Measurements from ENCODE around the gene MTF1.

MTF1 gene

DNA sequence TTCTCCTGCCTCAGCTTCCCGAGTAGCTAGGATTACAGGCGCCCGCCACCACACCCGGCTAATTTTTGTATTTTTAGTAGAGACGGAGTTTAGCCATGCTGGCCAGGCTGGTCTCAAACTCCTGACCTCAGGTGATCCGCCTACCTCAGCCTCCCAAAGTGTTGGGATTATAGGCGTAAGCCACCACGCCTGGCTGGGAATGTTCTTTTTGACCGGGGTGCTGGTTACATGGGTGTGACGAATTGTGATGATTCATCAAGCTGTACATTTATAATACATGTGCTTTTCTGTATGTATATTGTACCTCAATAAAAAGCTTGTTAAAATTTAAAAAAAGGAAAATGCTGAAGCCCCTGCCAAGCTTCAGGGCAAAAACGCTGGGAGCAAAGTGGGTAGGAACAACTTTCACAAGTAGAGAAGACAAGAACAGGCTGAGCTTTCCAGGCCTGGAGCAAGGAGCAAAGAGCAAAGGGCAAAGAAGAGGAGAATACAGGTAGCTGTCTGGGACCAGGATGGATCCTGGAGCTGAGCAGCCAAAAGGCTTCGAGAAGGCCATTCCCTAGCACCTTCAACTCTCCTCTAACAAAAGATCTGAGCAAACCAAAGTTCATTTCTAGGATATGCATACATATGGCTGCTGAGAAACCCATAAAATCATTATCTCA is 30.9 kb downstream of the MTF1 start:
- DNase-seq (ENCODE audit: low spot score): no peak

- no peak for DNase-seq (ENCODE audit: low spot score)
Observed at GRCh38 chr1:37825506-37825905, 33.9 kb downstream of the MTF1 start.

- DNase-seq (ENCODE audit: low spot score): no peak
Observed at GRCh38 chr1:37824001-37824400, 35.4 kb downstream of the MTF1 start.

GRCh38 chr1:37822906-37823815 is 36.2 kb downstream of the MTF1 start:
- no peak for DNase-seq (ENCODE audit: low spot score)

- DNase-seq (ENCODE audit: low spot score): no peak
Observed at GRCh38 chr1:37821481-37821880, 37.9 kb downstream of the MTF1 start.

- DNase-seq (ENCODE audit: low spot score): no peak
Observed at GRCh38 chr1:37817481-37817880, 41.9 kb downstream of the MTF1 start.

GRCh38 chr1:37814252-37814651 is 45.1 kb downstream of the MTF1 start:
- DNase-seq (ENCODE audit: low spot score): no peak

DNA sequence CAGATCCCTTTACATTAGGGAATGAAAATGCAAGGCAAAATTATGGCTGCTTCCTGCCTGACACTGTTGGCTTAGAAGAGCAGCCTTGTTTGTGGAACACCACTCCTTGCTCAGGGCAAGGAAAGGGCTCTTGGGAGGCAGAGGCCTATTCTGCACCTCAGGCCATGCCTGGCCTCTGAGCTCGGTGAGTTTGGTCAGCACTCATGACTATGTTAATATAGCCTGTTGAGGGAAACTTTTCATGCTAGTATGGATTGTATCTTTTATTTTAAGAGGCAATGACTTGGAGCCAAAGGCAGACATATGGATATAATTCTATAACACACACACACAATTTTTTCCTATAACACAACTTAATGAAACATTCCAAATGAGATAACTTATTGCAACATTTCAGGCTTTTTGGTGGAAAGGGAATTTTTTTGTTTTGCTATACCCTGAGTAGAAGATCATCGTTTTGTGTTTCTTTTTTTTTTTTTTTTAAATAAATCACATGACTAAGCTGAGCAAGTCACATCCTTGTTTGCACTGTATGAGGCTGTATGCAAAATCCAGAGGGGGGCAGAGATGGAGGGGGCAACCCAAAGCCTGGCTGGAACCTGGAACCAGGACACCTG is 45.8 kb downstream of the MTF1 start:
- DNase-seq (ENCODE audit: low spot score): no peak

GRCh38 chr1:37811027-37811655 is 48.3 kb downstream of the MTF1 start:
- peak; percentile 83 for DNase-seq (ENCODE audit: low spot score)

GRCh38 chr1:37809942-37810341 is 49.5 kb downstream of the MTF1 start:
- DNase-seq (ENCODE audit: low spot score): no peak

- DNase-seq (ENCODE audit: low spot score): peak; percentile 61
Observed at GRCh38 chr1:37808369-37809319, 50.7 kb downstream of the MTF1 start.

- peak; percentile 92 for DNase-seq (ENCODE audit: low spot score)
Observed at GRCh38 chr1:37807555-37808368, 51.6 kb downstream of the MTF1 start, which contains the start of the genes C1orf122 and YRDC. C1orf122 (plus strand) TSS chr1:37807790; CDS start chr1:37808405, 615 bp downstream. YRDC (minus strand) TSS chr1:37808208; CDS start chr1:37808180, 28 bp downstream.

DNA sequence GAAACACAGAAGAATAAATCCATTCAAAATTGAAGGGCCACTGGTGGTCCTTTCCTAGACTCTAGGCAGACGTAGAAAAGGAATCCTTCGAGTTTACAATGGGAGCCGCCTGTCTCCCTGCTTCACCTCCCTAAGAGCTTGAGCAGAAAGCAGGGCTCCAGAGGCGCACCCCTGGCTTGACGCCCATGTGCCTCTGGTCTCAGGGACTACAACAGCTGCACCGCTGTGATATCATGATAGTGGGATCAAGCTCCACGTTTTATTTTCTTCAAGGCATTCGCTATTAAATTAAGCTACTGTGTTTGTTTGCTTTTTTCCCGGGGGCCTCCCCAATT is 52.2 kb downstream of the MTF1 start:
- no peak for DNase-seq (ENCODE audit: low spot score)

- no peak for DNase-seq (ENCODE audit: low spot score)
Observed at GRCh38 chr1:37802439-37802838, 57.0 kb downstream of the MTF1 start.

DNA sequence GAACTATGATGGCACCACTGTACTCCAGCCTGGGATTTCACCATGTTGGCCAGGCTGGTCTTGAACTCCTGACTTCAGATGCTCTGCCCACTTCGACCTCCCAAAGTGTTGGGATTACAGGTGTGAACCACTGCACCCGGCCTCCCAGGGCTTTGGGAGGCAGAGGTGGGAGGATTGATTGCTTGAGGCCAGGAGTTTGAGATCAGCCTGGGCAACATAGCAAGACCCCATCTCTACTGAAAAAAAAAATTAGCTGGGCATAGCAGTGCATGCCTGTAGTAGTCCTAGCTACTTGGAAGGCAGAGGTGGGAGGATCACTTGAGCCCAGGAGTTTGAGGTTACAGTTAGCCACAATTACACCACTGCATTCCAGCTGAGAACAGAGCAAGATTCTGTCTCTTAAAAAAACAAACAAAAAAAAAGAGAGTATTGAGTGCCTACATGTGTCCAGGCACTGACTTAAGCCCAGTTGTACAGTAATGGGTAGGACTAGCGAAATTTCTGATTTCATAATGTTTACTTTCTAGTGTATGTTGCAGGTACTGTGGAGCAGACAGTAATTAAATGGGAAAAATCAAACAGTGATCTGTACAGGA is 61.5 kb downstream of the MTF1 start:
- DNase-seq (ENCODE audit: low spot score): no peak

- no peak for DNase-seq (ENCODE audit: low spot score)
Observed at GRCh38 chr1:37795340-37796125, 63.9 kb downstream of the MTF1 start.

GRCh38 chr1:37794372-37795339 is 64.7 kb downstream of the MTF1 start:
- DNase-seq (ENCODE audit: low spot score): peak; percentile 32

Measured in cerebellar cortex (tissue), 1 donor.